Caco-2 (cell line): ENCODE data around the gene STAMBP. TPM values are rescaled to one million over a fixed set of nuclear protein-coding genes. Genes with fewer than 3 reads are reported as not detected.

Experiments used
- BruUV-seq: library from RNA; stranded (reverse); fragments of 400-500 nt; replicated peaks from 2 replicates; lab custom pipeline; 2021; lab: Mats Ljungman, UMichigan
- CTCF ChIA-PET: fragments of 300-600 bp; sonication (Branson Sonifier 250); formaldehyde crosslinking; loops from one replicate; lab custom pipeline; 2022; ENCODE audit warnings: antibody characterized with exemption; lab: Charles Lee
- POLR2A ChIA-PET: fragments of 300-600 bp; sonication (Branson Sonifier 250); formaldehyde crosslinking; loops from one replicate; lab custom pipeline; 2022; ENCODE audit warnings: antibody characterized with exemption; lab: Charles Lee
- DNase-seq, 2 experiments: peaks; one replicate each; pipeline versions ENCODE4 v3.0.0 to v3.0.0-alpha.2; 2020 to 2022
- H3K27me3 ChIP-seq: replicated peaks from 2 replicates; pipeline ENCODE4 v1.6.0; 2011; ENCODE audit warnings: low read length; ENCODE audit not compliant: control insufficient read depth, insufficient read depth
- H3K36me3 ChIP-seq: 2 replicates; pipeline ENCODE4 v1.5.1; 2011; ENCODE audit warnings: low read length; ENCODE audit not compliant: control insufficient read depth, insufficient read depth
- H3K4me1 ChIP-seq: fragments of 250-450 bp; sonication (Bioruptor Pico); 2 replicates; pipeline ENCODE4 v1.5.1; 2020; ENCODE audit warnings: mild to moderate bottlenecking
- H3K4me3 ChIP-seq: 2 replicates; pipeline ENCODE4 v1.5.1; 2011; ENCODE audit warnings: low read depth, mild to moderate bottlenecking, control low read depth, low read length
- H3K9me3 ChIP-seq: fragments of 250-450 bp; sonication (Bioruptor Pico); 2 replicates; pipeline ENCODE4 v1.5.1; 2020; ENCODE audit warnings: mild to moderate bottlenecking, moderate library complexity
- H3K27ac Mint-ChIP-seq: one replicate; pipeline ENCODE4 v1.8.0; 2022; ENCODE audit warnings: mixed read lengths; ENCODE audit not compliant: unreplicated experiment
- H3K27me3 Mint-ChIP-seq: one replicate; pipeline ENCODE4 v1.8.0; 2022; ENCODE audit warnings: mixed read lengths; ENCODE audit not compliant: insufficient read depth, unreplicated experiment
- H3K36me3 Mint-ChIP-seq: one replicate; pipeline ENCODE4 v1.8.0; 2022; ENCODE audit warnings: mild to moderate bottlenecking, mixed read lengths; ENCODE audit not compliant: insufficient read depth, unreplicated experiment
- H3K4me1 Mint-ChIP-seq: one replicate; pipeline ENCODE4 v1.8.0; 2022; ENCODE audit warnings: low read depth, mixed read lengths; ENCODE audit not compliant: unreplicated experiment
- H3K4me3 Mint-ChIP-seq: one replicate; pipeline ENCODE4 v1.8.0; 2022; ENCODE audit warnings: mild to moderate bottlenecking, moderate library complexity, mixed read lengths; ENCODE audit not compliant: unreplicated experiment
- H3K9me3 Mint-ChIP-seq: one replicate; pipeline ENCODE4 v1.8.0; 2022; ENCODE audit warnings: mixed read lengths; ENCODE audit not compliant: unreplicated experiment
- intact Hi-C: fragments of 100-400 bp; cut with micrococcal nuclease; formaldehyde crosslinking; loops from one replicate; pipeline ENCODE4 v1.10.0; 2022; ENCODE audit not compliant: unreplicated experiment
- total RNA-seq: library from RNA; stranded (reverse); gene quantifications from 2 replicates; pipeline ENCODE4 v1.2.3, GENCODE V29; 2022
- TF ChIP-seq, protein P1 (sequence below), 2 experiments: fragments of 200-600 bp in 1 of 2; IDR thresholded peaks; 1 replicate in 1 of 2; 2 replicates in 1 of 2; pipeline versions ENCODE4 v1.5.1 to v1.8.0; 2011 to 2022; ENCODE audit warnings: antibody characterized with exemption in 1 of 2, control low read depth in 1 of 2, inconsistent platforms in 1 of 2, low read depth in 1 of 2, low read length in 1 of 2, mild to moderate bottlenecking in 1 of 2, moderate library complexity in 1 of 2; ENCODE audit not compliant: insufficient read depth in 1 of 2, severe bottlenecking in 1 of 2, unreplicated experiment in 1 of 2

The STAMBP gene
- total RNA-seq, 1 experiment from 2014 or later = 49.8 TPM

DNA sequence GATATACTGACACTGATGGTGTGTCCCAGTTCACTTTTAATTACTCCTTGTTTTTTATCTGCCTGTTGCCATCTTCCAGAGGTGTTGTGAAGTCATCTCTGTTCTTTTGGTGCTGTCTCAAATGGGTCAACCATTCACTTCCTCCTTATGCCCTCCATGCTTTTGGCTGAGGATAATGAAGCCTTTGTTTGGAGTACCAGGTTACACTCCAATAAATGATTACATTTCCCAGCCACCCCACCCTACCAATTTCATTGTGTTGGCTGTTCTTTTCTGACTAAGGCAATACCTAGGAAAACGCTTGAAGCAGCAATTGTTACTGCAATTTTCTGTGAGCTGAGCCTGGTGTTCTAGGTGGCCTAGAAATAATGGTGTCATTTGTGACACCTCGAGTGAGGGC, 34.2 kb downstream of the STAMBP start:
- no peaks in the 10 kb centered on the region for H3K27me3 ChIP-seq
- H3K4me3 Mint-ChIP-seq = no peak overlapping the region
- intact Hi-C loops = no loop called here
- BruUV-seq = no TSS peak
- H3K27ac Mint-ChIP-seq = no peak overlapping the region
- no peak for DNase-seq
- ChIA-PET POLR2A (no interaction called here), CTCF (no interaction called here)
- H3K27me3 Mint-ChIP-seq = no peaks in the 10 kb centered on the region
- no peaks in the 10 kb centered on the region for H3K9me3 ChIP-seq
- H3K4me3 ChIP-seq = no peak overlapping the region
- H3K36me3 Mint-ChIP-seq = peaks cover 36% of the 10 kb centered on the region
- no peaks in the 10 kb centered on the region for H3K4me1 ChIP-seq
- no peaks in the 10 kb centered on the region for H3K36me3 ChIP-seq
- no peaks in the 10 kb centered on the region for H3K9me3 Mint-ChIP-seq
- TF ChIP-seq, protein P1, sequence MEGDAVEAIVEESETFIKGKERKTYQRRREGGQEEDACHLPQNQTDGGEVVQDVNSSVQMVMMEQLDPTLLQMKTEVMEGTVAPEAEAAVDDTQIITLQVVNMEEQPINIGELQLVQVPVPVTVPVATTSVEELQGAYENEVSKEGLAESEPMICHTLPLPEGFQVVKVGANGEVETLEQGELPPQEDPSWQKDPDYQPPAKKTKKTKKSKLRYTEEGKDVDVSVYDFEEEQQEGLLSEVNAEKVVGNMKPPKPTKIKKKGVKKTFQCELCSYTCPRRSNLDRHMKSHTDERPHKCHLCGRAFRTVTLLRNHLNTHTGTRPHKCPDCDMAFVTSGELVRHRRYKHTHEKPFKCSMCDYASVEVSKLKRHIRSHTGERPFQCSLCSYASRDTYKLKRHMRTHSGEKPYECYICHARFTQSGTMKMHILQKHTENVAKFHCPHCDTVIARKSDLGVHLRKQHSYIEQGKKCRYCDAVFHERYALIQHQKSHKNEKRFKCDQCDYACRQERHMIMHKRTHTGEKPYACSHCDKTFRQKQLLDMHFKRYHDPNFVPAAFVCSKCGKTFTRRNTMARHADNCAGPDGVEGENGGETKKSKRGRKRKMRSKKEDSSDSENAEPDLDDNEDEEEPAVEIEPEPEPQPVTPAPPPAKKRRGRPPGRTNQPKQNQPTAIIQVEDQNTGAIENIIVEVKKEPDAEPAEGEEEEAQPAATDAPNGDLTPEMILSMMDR (IDR thresholded peaks at IDR 0.05; ENCODE audit: insufficient read depth in 1 of 2, low read depth in 1 of 2, low read length in 1 of 2, severe bottlenecking in 1 of 2, unreplicated experiment in 1 of 2) = no peak
- no peaks in the 10 kb centered on the region for H3K4me1 Mint-ChIP-seq

DNA sequence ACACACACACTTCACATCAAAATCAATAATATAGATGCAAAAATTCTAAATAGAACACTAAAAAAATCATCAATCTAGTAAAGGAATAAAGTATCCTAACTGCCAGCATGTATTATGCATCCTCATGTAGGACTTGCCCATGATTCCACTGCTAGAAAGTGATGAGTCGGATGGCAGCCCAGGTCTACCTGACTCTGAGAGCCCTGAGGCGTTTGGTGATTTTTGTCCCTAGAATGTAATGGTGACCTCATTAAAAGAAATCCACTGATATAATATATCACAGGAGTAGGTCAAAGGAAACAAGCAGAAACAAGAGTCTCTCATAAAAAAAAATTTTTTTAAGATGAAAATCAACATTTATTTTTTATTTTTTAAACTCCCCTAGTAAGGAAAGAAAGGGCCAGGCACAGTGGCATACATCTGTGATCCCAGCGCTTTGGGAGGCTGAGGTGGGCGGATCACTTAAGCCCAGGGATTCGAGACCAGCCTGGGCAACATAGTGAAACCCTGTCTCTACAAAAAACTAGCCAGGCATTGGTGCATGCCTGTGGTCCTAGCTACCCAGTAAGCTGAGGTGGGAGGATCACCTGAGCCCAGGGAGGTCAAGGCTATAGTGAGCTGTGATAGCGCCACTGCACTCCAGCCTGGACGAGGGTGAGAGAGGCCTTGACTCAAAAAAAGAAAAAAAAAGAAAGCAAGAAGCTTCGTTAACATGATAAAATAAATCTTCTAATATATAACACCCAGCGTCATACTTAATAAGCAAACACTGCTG, 39.6 kb downstream of the STAMBP start:
- BruUV-seq = no TSS peak
- ChIA-PET CTCF (no interaction called here), POLR2A (no interaction called here)
- intact Hi-C loops = no loop called here
- H3K9me3 Mint-ChIP-seq = no peaks in the 10 kb centered on the region
- no peaks in the 10 kb centered on the region for H3K4me1 Mint-ChIP-seq
- H3K36me3 ChIP-seq = no peaks in the 10 kb centered on the region
- peaks cover 20% of the 10 kb centered on the region for H3K36me3 Mint-ChIP-seq
- no peaks in the 10 kb centered on the region for H3K27me3 ChIP-seq
- no peak for DNase-seq
- no peaks in the 10 kb centered on the region for H3K9me3 ChIP-seq
- TF ChIP-seq, protein P1 (IDR thresholded peaks at IDR 0.05; ENCODE audit: insufficient read depth in 1 of 2, low read depth in 1 of 2, low read length in 1 of 2, severe bottlenecking in 1 of 2, unreplicated experiment in 1 of 2) = no peak
- no peak overlapping the region for H3K4me3 ChIP-seq
- H3K4me1 ChIP-seq = no peaks in the 10 kb centered on the region
- H3K27ac Mint-ChIP-seq = no peak overlapping the region
- H3K27me3 Mint-ChIP-seq = no peaks in the 10 kb centered on the region
- H3K4me3 Mint-ChIP-seq = no peak overlapping the region

DNA sequence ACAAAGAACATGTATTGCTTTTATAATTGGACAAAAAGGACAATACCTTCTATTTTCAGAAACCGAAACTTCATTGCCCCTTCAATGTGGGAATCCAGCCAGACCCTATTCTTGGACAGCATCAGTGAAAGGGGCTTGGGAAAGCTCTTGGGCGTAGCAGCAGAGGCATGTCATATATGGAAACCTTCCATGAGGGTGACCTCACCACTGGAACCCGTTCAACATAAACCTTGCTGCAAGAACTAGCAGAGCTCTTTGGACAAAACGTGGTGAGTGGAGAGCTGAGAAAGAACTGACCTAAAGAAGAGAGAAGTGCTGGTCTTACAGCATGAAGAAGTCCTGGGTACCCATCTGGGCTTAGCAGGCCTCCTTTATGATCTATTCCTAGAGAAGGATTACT, 41.3 kb downstream of the STAMBP start:
- Mint-ChIP-seq H3K9me3 (no peaks in the 10 kb centered on the region), H3K4me3 (no peak overlapping the region), H3K36me3 (peaks cover 7% of the 10 kb centered on the region), H3K27me3 (no peaks in the 10 kb centered on the region), H3K27ac (no peak overlapping the region), H3K4me1 (no peaks in the 10 kb centered on the region)
- intact Hi-C loops = no loop called here
- Histone ChIP-seq H3K9me3 (no peaks in the 10 kb centered on the region), H3K36me3 (no peaks in the 10 kb centered on the region; the same call in 1 of the 2 replicates), H3K27me3 (no peaks in the 10 kb centered on the region), H3K4me1 (no peaks in the 10 kb centered on the region), H3K4me3 (no peak overlapping the region)
- CTCF ChIA-PET = no interaction called here
- DNase-seq = no peak
- TF ChIP-seq, protein P1 (IDR thresholded peaks at IDR 0.05; ENCODE audit: insufficient read depth in 1 of 2, low read depth in 1 of 2, low read length in 1 of 2, severe bottlenecking in 1 of 2, unreplicated experiment in 1 of 2) = no peak
- POLR2A ChIA-PET = no interaction called here
- BruUV-seq = no TSS peak
